Osteoblast (primary cell): ENCODE data around the gene CASP10. TPM values are rescaled to one million over a fixed set of nuclear protein-coding genes. Genes with fewer than 3 reads are reported as not detected.
"Not testable (repeated sequence)": the region's sequence is repeated elsewhere in the genome, so short reads cannot be mapped to it uniquely, and the experiment has no call there.

Experiments
- DNase-seq: peaks from one replicate; pipeline ENCODE4 v3.0.0; 2011; ENCODE audit warnings: low spot score, mixed read lengths; ENCODE audit not compliant: insufficient read length; ENCODE audit errors: missing footprints
- H2AFZ ChIP-seq: 2 replicates; pipeline ENCODE4 v1.6.0; 2011; ENCODE audit warnings: mild to moderate bottlenecking, low read length
- H3K27ac ChIP-seq: 2 replicates; pipeline ENCODE4 v1.5.1; 2011; ENCODE audit warnings: mild to moderate bottlenecking, low read depth, low read length, moderate library complexity
- H3K27me3 ChIP-seq: 2 replicates; pipeline ENCODE4 v1.6.0; 2012; ENCODE audit warnings: mild to moderate bottlenecking, control low read depth, inconsistent platforms, low read length, moderate library complexity; ENCODE audit not compliant: insufficient read depth
- H3K36me3 ChIP-seq: 2 replicates; pipeline ENCODE4 v1.5.1; 2011; ENCODE audit warnings: mild to moderate bottlenecking, low read length, control low read depth, moderate library complexity; ENCODE audit not compliant: insufficient read depth
- H3K4me1 ChIP-seq: 2 replicates; pipeline ENCODE4 v1.5.1; 2011; ENCODE audit warnings: mild to moderate bottlenecking, low read length, control low read depth, moderate library complexity; ENCODE audit not compliant: insufficient read depth
- H3K4me2 ChIP-seq: 2 replicates; pipeline ENCODE4 v1.6.0; 2011; ENCODE audit warnings: mild to moderate bottlenecking, low read length; ENCODE audit not compliant: insufficient read depth
- H3K4me3 ChIP-seq: fragments of 200-600 bp; sonication (generic); 3 replicates; pipeline ENCODE4 v1.5.1; 2012; ENCODE audit warnings: mild to moderate bottlenecking, low read length, inconsistent platforms; ENCODE audit not compliant: insufficient read depth
- H3K79me2 ChIP-seq: 2 replicates; pipeline ENCODE4 v1.6.0; 2012; ENCODE audit warnings: mild to moderate bottlenecking, low read length, control low read depth, inconsistent platforms; ENCODE audit not compliant: insufficient read depth
- H3K9me3 ChIP-seq: 2 replicates; pipeline ENCODE4 v1.5.1; 2011; ENCODE audit warnings: low read depth, low read length, control low read depth
- H4K20me1 ChIP-seq: 2 replicates; pipeline ENCODE4 v1.6.0; 2012; ENCODE audit warnings: mild to moderate bottlenecking, low read length, control low read depth; ENCODE audit not compliant: insufficient read depth
- total RNA-seq: library from RNA; depleted of rRNA; stranded (reverse); fragments of >200 nt; gene quantifications from 2 replicates; pipeline ENCODE4 v1.2.3, GENCODE V29; 2012
- TF ChIP-seq, protein P1 (sequence below): IDR thresholded peaks from 2 replicates; pipeline ENCODE4 v1.5.1; 2011; ENCODE audit warnings: mild to moderate bottlenecking, low read depth, low read length, moderate library complexity; ENCODE audit errors: extremely low read depth

The CASP10 gene
- total RNA-seq, 1 donor = 3.3 TPM

DNA sequence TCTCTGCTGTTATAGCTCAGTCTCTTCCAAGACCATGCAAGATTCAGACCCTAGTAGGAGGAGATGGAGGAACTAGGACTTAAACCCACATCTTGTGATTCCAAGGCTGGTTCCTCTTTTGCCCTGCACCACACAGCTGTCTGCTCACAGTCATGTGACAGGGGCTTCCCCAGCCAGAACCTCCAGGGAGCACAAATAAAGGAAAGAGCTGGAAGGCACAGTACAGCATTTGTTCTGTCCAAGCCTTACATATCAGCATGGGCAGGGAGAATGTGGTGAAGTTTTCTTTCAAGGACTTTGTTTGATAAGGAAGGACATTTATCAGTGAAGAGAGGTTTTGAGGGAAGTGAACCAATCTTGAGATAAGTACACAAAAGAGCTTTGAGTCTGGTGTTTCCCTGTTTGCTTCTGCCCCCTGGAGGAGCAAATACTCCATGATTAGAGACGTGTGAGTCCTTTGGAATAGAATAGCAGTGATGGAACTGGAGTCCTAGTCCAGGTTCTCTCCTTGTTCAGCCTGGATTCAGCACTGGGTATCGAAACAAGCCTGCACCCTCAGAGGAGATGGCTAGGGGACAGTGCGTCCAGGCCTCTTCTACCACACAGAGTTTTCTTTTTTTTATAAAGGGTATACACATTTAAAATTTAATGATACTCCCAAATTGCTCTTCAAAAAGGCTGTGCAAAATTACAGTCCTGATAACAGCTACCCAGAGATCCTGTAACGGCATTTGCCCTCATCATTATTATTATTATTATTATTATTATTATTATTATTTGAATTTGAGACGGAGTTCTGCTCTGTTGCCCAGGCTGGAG is 24.6 kb upstream of the CASP10 start:
- no peaks in the 10 kb centered on the region for H3K9me3 ChIP-seq
- peaks cover 8% of the 10 kb centered on the region for H3K4me1 ChIP-seq
- TF ChIP-seq, protein P1, sequence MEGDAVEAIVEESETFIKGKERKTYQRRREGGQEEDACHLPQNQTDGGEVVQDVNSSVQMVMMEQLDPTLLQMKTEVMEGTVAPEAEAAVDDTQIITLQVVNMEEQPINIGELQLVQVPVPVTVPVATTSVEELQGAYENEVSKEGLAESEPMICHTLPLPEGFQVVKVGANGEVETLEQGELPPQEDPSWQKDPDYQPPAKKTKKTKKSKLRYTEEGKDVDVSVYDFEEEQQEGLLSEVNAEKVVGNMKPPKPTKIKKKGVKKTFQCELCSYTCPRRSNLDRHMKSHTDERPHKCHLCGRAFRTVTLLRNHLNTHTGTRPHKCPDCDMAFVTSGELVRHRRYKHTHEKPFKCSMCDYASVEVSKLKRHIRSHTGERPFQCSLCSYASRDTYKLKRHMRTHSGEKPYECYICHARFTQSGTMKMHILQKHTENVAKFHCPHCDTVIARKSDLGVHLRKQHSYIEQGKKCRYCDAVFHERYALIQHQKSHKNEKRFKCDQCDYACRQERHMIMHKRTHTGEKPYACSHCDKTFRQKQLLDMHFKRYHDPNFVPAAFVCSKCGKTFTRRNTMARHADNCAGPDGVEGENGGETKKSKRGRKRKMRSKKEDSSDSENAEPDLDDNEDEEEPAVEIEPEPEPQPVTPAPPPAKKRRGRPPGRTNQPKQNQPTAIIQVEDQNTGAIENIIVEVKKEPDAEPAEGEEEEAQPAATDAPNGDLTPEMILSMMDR = peak; percentile 73
- H3K27me3 ChIP-seq = no peaks in the 10 kb centered on the region
- H3K4me2 ChIP-seq = no peak overlapping the region
- H4K20me1 ChIP-seq = no peaks in the 10 kb centered on the region
- H3K27ac ChIP-seq = peak overlapping the region; percentile 35
- peak overlapping the region; percentile 58 for H2AFZ ChIP-seq
- peak; percentile 85 for DNase-seq
- H3K4me3 ChIP-seq = no peak overlapping the region
- peaks cover 31% of the 10 kb centered on the region for H3K79me2 ChIP-seq
- H3K36me3 ChIP-seq = peaks cover 69% of the 10 kb centered on the region

DNA sequence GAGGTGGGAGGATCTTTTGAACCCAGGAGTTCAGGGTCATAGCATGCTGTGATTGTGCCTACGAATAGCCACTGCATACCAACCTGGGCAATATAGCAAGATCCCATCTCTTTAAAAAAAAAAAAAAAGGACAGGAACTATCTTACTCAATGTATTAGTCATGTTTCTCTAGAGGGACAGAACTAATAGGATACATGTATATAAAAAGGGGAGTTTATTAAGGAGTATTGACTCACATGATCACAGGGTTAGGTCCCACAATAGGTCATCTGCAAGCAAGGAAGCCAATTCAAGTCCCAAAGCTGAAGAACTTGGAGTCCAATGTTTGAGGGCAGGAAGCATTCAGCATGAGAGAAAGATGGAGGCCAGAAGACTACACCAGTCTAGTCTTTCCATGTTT is 18.8 kb upstream of the CASP10 start:
- no peaks in the 10 kb centered on the region for H3K4me1 ChIP-seq
- DNase-seq = no peak
- no peaks in the 10 kb centered on the region for H3K27me3 ChIP-seq
- no peak overlapping the region for H3K27ac ChIP-seq
- H3K9me3 ChIP-seq = no peaks in the 10 kb centered on the region
- no peak overlapping the region for H2AFZ ChIP-seq
- TF ChIP-seq, protein P1 = no peak
- H4K20me1 ChIP-seq = no peaks in the 10 kb centered on the region
- no peak overlapping the region for H3K4me3 ChIP-seq
- H3K4me2 ChIP-seq = no peak overlapping the region
- H3K79me2 ChIP-seq = peaks cover 7% of the 10 kb centered on the region
- peaks cover 63% of the 10 kb centered on the region for H3K36me3 ChIP-seq

DNA sequence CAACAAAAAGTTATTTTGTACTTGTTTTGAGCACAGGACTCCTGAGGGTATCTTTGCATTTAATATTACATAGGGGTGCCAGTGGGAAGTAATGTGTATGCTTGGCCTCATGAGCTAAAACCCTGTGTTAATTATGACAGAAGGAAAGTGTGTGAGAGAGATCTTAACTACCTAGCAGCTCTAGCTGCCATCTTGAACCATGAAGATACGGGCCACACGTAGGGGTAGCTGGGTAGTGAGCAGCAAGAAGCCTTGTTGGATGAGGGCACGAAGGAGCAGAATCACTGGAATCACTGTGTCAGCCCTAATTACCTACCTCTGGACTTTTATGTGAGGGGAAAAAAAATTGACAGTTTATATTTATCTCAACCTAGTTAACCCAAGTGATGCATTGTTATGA is 15.4 kb upstream of the CASP10 start:
- no peak overlapping the region for H2AFZ ChIP-seq
- H3K27me3 ChIP-seq = no peaks in the 10 kb centered on the region
- H3K36me3 ChIP-seq = peaks cover 37% of the 10 kb centered on the region
- no peak overlapping the region for H3K4me2 ChIP-seq
- H3K27ac ChIP-seq = no peak overlapping the region
- H3K79me2 ChIP-seq = no peaks in the 10 kb centered on the region
- no peaks in the 10 kb centered on the region for H4K20me1 ChIP-seq
- no peaks in the 10 kb centered on the region for H3K4me1 ChIP-seq
- H3K9me3 ChIP-seq = no peaks in the 10 kb centered on the region
- no peak for DNase-seq
- H3K4me3 ChIP-seq = no peak overlapping the region
- TF ChIP-seq, protein P1 = no peak

DNA sequence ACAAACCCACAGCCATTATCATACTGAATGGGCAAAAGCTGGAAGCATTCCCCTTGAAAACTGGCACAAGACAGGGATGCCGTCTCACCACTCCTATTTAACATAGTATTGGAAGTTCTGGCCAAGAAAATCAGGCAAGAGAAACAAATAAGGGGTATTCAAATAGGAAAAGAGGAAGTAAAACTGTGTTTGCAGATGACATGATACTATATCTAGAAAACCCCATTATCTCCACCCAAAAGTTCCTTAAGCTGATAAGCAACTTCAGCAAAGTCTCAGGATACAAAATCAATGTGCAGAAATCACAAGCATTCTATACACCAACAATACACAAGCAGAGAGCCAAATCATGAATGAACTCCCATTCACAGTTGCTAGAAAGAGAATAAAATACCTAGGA is 14.4 kb upstream of the CASP10 start:
- not testable (repeated sequence) for H3K27me3 ChIP-seq, H3K9me3 ChIP-seq, H2AFZ ChIP-seq, H3K4me1 ChIP-seq, H3K4me2 ChIP-seq, H4K20me1 ChIP-seq, H3K79me2 ChIP-seq, H3K27ac ChIP-seq, DNase-seq, H3K4me3 ChIP-seq
- peaks cover 27% of the 10 kb centered on the region for H3K36me3 ChIP-seq
